Psoas muscle (tissue), 8 donors: Measurements from ENCODE around the gene NIP7. TPM values are rescaled to one million over a fixed set of nuclear protein-coding genes. Genes with fewer than 3 reads are reported as not detected.
A peak's percentile ranks its signal among the peaks of the same experiment; 100 is the strongest.

ENCODE experiments used
- ATAC-seq, 4 donors: fragments of 200-7000 bp; cut with Tn5 transposase; one replicate each; pipeline ENCODE4 v1.9.1; 2020; ENCODE audit warnings: moderate library complexity in 3 of 4, mild to moderate bottlenecking in 2 of 4
- DNase-seq, 2 donors: peaks; one replicate each; pipeline ENCODE4 v3.0.0-alpha.2; 2020
- H3K27ac ChIP-seq: fragments of 200-600 bp; one replicate; pipeline ENCODE4 v1.8.0; 2022
- H3K27me3 ChIP-seq, 3 donors: fragments of 200-600 bp in 1 of 3; one replicate each; pipeline versions ENCODE4 v1.6.1 to v1.8.0; 2013 to 2022; ENCODE audit warnings: low read length in 2 of 3, mild to moderate bottlenecking in 2 of 3, moderate library complexity in 1 of 3; ENCODE audit not compliant: insufficient read depth in 3 of 3
- H3K36me3 ChIP-seq, 2 donors: fragments of 200-600 bp in 1 of 2; one replicate each; pipeline versions ENCODE4 v1.6.1 to v1.8.0; 2013 to 2022; ENCODE audit warnings: low read depth in 1 of 2, mild to moderate bottlenecking in 1 of 2, moderate library complexity in 1 of 2; ENCODE audit not compliant: insufficient read depth in 1 of 2
- H3K4me1 ChIP-seq: fragments of 200-600 bp; one replicate; pipeline ENCODE4 v1.8.0; 2022
- H3K4me3 ChIP-seq: fragments of 200-600 bp; one replicate; pipeline ENCODE4 v1.8.0; 2022; ENCODE audit warnings: mild to moderate bottlenecking
- H3K9me3 ChIP-seq: fragments of 200-600 bp; one replicate; pipeline ENCODE4 v1.8.0; 2022
- WGBS, 3 donors: extraction: QIAGEN DNeasy Blood & Tissue Kit; methylation state at CpG; one replicate each; pipeline versions ENCODE4 v1.1.6 to v1.1.7; 2013; 5-methylcytosine and 5-hydroxymethylcytosine counted together
- intact Hi-C, 2 donors: fragments of 100-400 bp; cut with DNase I; formaldehyde crosslinking; loops; one replicate each; pipeline versions ENCODE4 v1.11.0 to v1.14.2; 2022
- polyA plus RNA-seq, 3 donors: library from polyadenylated mRNA; stranded (reverse); fragments of 200-250 nt; gene quantifications; one replicate each; pipeline ENCODE4 v1.2.3, GENCODE V29; 2013
- total RNA-seq, 4 donors: library from RNA; stranded (reverse); fragmentation: NEBNext Ultra II Directional in 2 of 4; extraction: Animal tissue kit (Norgen Biotek cat#: 25700) in 2 of 4; gene quantifications; one replicate each; pipeline versions ENCODE4 v1.2.1 to v1.2.4, GENCODE V29; 2021 to 2023
- TF ChIP-seq, protein P1 (sequence below): fragments of 200-600 bp; IDR thresholded peaks from one replicate; pipeline ENCODE4 v1.8.0; 2022; ENCODE audit warnings: antibody characterized with exemption
- donor health status: healthy with polysubstance abuse.
- donor health status: DM: no; HTN: no; CAD: no; lungs with moderate emphysema.
- donor health status: Bipolar disorder and iron deficiency.
- donor health status: healthy.
- donor health status: DM: yes; HTN: yes; CAD: no.
- donor health status: DM: no; HTN: no; CAD: no.
- donor health status: DM: no; HTN: no; CAD: no.
- donor health status: DM: yes; HTN: yes; CAD: no.

The NIP7 gene
- total and polyA plus RNA-seq, 7 donors: 9.2 to 24.8 (median 16.6) TPM

DNA sequence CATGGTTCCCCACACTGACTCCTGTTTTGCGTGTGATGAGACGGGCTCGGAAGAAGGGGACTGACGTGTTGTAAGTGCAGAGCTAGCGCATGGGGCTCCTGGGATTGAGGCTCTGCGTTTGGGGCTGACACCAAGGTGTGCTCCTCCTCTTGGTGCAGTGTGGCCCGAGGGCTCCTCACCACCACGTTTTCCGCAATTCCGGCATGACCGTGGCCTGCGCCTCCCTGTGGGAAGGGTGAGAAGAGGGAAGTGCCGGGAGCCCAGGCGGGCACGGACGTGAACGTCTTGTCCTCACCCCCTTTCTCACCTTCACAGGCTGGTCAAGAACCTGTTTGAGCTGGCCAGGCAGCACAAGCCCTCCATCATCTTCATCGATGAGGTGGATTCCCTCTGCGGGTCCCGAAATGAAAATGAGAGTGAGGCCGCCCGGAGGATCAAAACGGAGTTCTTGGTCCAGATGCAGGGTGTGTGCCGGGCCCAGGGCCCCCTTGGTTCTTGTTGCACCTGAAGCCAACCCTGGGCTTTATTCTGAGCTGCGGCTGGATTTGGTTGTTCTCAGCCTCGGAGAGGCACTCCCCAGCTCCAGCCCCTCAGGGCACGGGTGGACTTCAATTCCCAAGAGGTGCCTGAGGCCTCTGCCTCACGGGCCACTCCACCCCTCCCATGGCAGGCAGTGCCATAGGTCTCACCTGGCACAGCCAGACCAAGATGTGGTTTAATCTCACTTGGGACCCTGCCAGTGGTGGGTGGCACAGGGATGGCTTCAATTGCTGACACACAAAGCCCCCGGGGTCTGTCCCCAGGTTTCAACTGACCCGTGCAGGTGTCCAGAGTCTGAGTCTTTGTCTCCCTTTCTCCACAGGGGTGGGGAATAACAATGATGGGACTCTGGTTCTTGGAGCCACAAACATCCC lies 19.5 kb upstream of the NIP7 start:
- Histone ChIP-seq H3K36me3 (peaks cover 6 to 95% of the 10 kb centered on the region in 2 donors), H3K4me3 (no peak overlapping the region), H3K27ac (no peak overlapping the region), H3K27me3 (no peaks in the 10 kb centered on the region), H3K9me3 (no peaks in the 10 kb centered on the region), H3K4me1 (peaks cover 38% of the 10 kb centered on the region)
- ATAC-seq (no peak), DNase-seq (no peak)
- 86 to 88% (median 86%) methylated on average over 28 to 30 of the region's 30 CpGs for WGBS, 3 donors
- intact Hi-C loops: loop anchor here in 1 of 2 donors (2.0 kb wide), 1 partner anchor 65 kb away; no protein-coding TSS in a partner anchor
- TF ChIP-seq, protein P1, sequence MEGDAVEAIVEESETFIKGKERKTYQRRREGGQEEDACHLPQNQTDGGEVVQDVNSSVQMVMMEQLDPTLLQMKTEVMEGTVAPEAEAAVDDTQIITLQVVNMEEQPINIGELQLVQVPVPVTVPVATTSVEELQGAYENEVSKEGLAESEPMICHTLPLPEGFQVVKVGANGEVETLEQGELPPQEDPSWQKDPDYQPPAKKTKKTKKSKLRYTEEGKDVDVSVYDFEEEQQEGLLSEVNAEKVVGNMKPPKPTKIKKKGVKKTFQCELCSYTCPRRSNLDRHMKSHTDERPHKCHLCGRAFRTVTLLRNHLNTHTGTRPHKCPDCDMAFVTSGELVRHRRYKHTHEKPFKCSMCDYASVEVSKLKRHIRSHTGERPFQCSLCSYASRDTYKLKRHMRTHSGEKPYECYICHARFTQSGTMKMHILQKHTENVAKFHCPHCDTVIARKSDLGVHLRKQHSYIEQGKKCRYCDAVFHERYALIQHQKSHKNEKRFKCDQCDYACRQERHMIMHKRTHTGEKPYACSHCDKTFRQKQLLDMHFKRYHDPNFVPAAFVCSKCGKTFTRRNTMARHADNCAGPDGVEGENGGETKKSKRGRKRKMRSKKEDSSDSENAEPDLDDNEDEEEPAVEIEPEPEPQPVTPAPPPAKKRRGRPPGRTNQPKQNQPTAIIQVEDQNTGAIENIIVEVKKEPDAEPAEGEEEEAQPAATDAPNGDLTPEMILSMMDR: no peak

DNA sequence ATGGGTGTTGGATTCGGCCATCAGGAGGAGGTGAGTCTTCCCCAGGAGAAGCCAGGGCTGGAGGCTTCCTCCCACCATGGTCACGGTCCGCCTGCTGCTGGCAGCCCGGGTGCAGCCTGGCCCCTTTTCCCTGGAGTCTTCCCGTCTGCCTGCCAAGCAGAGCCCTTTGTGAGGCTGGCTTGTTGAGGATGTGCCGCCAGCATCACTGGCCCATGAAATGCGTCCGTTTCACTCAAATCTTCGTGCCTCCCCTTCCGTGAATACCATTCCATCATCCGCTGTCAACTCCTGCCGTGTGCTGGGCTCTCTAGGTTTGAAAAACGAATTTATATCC lies 18.9 kb upstream of the NIP7 start:
- intact Hi-C loops: no loop called here
- 70 to 84% (median 70%) methylated on average over 13 of the region's 13 CpGs for WGBS, 3 donors
- ATAC-seq: no peak

DNA sequence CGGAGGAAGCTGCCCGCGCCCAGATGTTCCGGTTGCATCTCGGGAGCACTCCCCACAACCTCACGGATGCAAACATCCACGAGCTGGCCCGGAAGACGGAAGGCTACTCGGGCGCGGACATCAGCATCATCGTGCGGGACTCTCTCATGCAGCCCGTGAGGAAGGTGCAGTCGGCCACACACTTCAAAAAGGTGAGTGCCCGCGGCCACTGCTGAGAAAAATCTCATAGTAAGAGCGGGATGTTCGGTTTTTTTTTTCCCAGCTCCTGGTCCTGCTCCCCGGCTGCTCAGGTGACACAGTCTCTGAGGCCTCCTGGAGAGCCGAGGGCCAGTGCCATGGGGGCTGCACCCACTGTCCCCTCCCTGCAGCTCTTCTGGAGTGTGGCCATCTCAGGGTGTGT lies 18.5 kb upstream of the NIP7 start:
- intact Hi-C loops: no loop called here
- no peak overlapping the region for H3K27ac ChIP-seq
- ATAC-seq (no peak), DNase-seq (no peak)
- no peaks in the 10 kb centered on the region for H3K9me3 ChIP-seq
- no peak overlapping the region for H3K4me3 ChIP-seq
- 84 to 93% (median 86%) methylated on average over 22 of the region's 22 CpGs for WGBS, 3 donors
- TF ChIP-seq, protein P1: no peak
- peaks cover 41% of the 10 kb centered on the region for H3K4me1 ChIP-seq
- no peaks in the 10 kb centered on the region for H3K27me3 ChIP-seq
- H3K36me3 ChIP-seq: peaks cover 6 to 95% of the 10 kb centered on the region in 2 donors

More for the DNA sequence above, 18.9 kb upstream of the NIP7 start:
- Histone ChIP-seq H3K27ac (no peak overlapping the region), H3K4me1 (peaks cover 38% of the 10 kb centered on the region), H3K27me3 (no peaks in the 10 kb centered on the region), H3K36me3 (peaks cover 6 to 95% of the 10 kb centered on the region in 2 donors), H3K9me3 (no peaks in the 10 kb centered on the region), H3K4me3 (no peak overlapping the region)
- TF ChIP-seq, protein P1: no peak
- no peak for DNase-seq

DNA sequence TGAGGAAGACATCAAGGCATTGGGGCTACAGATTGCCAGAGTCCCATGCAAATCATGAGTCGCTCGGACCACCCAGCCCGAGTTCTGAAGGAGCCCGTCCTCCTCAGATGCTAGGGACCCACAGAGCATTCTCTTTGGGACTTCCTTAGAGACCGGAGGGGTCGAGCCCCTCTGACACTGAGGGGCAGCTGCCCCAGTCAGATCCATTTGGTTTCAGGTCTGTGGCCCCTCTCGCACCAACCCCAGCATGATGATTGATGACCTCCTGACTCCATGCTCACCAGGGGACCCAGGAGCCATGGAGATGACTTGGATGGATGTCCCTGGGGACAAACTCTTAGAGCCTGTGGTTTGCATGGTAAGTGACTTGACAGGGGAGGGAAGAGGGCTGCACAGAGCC lies 17.2 kb upstream of the NIP7 start:
- H3K27me3 ChIP-seq: no peaks in the 10 kb centered on the region
- ATAC-seq: no peak
- H3K36me3 ChIP-seq: peaks cover 4 to 94% of the 10 kb centered on the region in 2 donors
- peak overlapping the region; percentile 2 for H3K27ac ChIP-seq
- TF ChIP-seq, protein P1: no peak
- intact Hi-C loops: no loop called here
- 83 to 87% (median 84%) methylated on average over 7 of the region's 7 CpGs for WGBS, 3 donors
- no peak for DNase-seq
- H3K4me3 ChIP-seq: no peak overlapping the region
- peaks cover 44% of the 10 kb centered on the region for H3K4me1 ChIP-seq
- no peaks in the 10 kb centered on the region for H3K9me3 ChIP-seq
